ENCODE measurements around the gene DTHD1. TPM values are rescaled to one million over a fixed set of nuclear protein-coding genes. Genes with fewer than 3 reads are reported as not detected.

DTHD1 gene
- total RNA-seq, 3 donors from 2014 or later: 0.12 to 0.55 (median 0.22) TPM

- no peak for TF ChIP-seq CTCF (IDR thresholded peaks at IDR 0.05)
- Histone ChIP-seq H3K36me3 (ENCODE audit: low read depth) (no peaks in the 10 kb centered on the region), H3K4me1 (ENCODE audit: low read depth) (no peaks in the 10 kb centered on the region), H3K9me3 (no peaks in the 10 kb centered on the region), H3K4me3 (no peak overlapping the region)
- intact Hi-C loops (cut with DNase I, micrococcal nuclease): no loop called here
- no peak for ATAC-seq
- DNase-seq: no peak
Measured at GRCh38 chr4:36349938-36350549, 68.6 kb downstream of the DTHD1 start.

- Histone ChIP-seq H3K9me3 (no peaks in the 10 kb centered on the region), H3K4me3 (no peak overlapping the region), H3K4me1 (ENCODE audit: low read depth) (no peaks in the 10 kb centered on the region), H3K36me3 (ENCODE audit: low read depth) (no peaks in the 10 kb centered on the region)
- peak in 2 of 3 donors; percentile 58 to 90 for DNase-seq
- peak; percentile 75 for ATAC-seq
- peak; percentile 48 for TF ChIP-seq CTCF (IDR thresholded peaks at IDR 0.05)
- intact Hi-C loops (cut with DNase I, micrococcal nuclease): no loop called here
Measured at GRCh38 chr4:36351082-36351666, 69.8 kb downstream of the DTHD1 start.

- TF ChIP-seq CTCF (IDR thresholded peaks at IDR 0.05): no peak
- Histone ChIP-seq H3K4me1 (ENCODE audit: low read depth) (no peaks in the 10 kb centered on the region), H3K4me3 (no peak overlapping the region), H3K9me3 (no peaks in the 10 kb centered on the region), H3K36me3 (ENCODE audit: low read depth) (no peaks in the 10 kb centered on the region)
- no peak for DNase-seq
- intact Hi-C loops (cut with DNase I, micrococcal nuclease): no loop called here
- no peak for ATAC-seq
Measured at GRCh38 chr4:36353998-36354397, 72.6 kb downstream of the DTHD1 start.

- no peaks in the 10 kb centered on the region for H3K36me3 ChIP-seq (ENCODE audit: low read depth)
- H3K4me1 ChIP-seq (ENCODE audit: low read depth): no peaks in the 10 kb centered on the region
- intact Hi-C loops (cut with DNase I, micrococcal nuclease): no loop called here
- H3K4me3 ChIP-seq: no peak overlapping the region
- H3K9me3 ChIP-seq: no peaks in the 10 kb centered on the region
- no peak for ATAC-seq
- DNase-seq: no peak
- TF ChIP-seq CTCF (IDR thresholded peaks at IDR 0.05): no peak
Measured at GRCh38 chr4:36358173-36358572, 76.8 kb downstream of the DTHD1 start.

- TF ChIP-seq CTCF (IDR thresholded peaks at IDR 0.05): no peak
- H3K4me1 ChIP-seq (ENCODE audit: low read depth): no peaks in the 10 kb centered on the region
- no peak overlapping the region for H3K4me3 ChIP-seq
- intact Hi-C loops (cut with DNase I, micrococcal nuclease): no loop called here
- DNase-seq: no peak
- no peaks in the 10 kb centered on the region for H3K9me3 ChIP-seq
- H3K36me3 ChIP-seq (ENCODE audit: low read depth): no peaks in the 10 kb centered on the region
- no peak for ATAC-seq
Measured at GRCh38 chr4:36360755-36361154, 79.3 kb downstream of the DTHD1 start.

Data from mucosa of descending colon (tissue), 3 donors.